Mononuclear cell (primary cell): ENCODE measurements around the gene CROCC. TPM values are rescaled to one million over a fixed set of nuclear protein-coding genes. Genes with fewer than 3 reads are reported as not detected.

Experiments
- H3K27me3 ChIP-seq: 2 replicates; pipeline ENCODE4 v1.6.0; 2011; ENCODE audit warnings: low read length, control low read depth; ENCODE audit not compliant: insufficient read depth
- H3K4me1 ChIP-seq: 2 replicates; pipeline ENCODE4 v1.5.1; 2011; ENCODE audit warnings: mild to moderate bottlenecking, low read length, control low read depth; ENCODE audit not compliant: insufficient read depth
- H3K4me3 ChIP-seq: 2 replicates; pipeline ENCODE4 v1.5.1; 2011; ENCODE audit warnings: mild to moderate bottlenecking, low read length, moderate library complexity
- H3K9me3 ChIP-seq: 2 replicates; pipeline ENCODE4 v1.5.1; 2011; ENCODE audit warnings: low read depth, mild to moderate bottlenecking, control low read depth, low read length
- total RNA-seq: library from RNA; depleted of rRNA; stranded (reverse); fragments of >200 nt; gene quantifications from one replicate; pipeline ENCODE4 v1.2.3, GENCODE V29; 2012

The CROCC gene
- total RNA-seq, 1 donor: 27.8 TPM

DNA sequence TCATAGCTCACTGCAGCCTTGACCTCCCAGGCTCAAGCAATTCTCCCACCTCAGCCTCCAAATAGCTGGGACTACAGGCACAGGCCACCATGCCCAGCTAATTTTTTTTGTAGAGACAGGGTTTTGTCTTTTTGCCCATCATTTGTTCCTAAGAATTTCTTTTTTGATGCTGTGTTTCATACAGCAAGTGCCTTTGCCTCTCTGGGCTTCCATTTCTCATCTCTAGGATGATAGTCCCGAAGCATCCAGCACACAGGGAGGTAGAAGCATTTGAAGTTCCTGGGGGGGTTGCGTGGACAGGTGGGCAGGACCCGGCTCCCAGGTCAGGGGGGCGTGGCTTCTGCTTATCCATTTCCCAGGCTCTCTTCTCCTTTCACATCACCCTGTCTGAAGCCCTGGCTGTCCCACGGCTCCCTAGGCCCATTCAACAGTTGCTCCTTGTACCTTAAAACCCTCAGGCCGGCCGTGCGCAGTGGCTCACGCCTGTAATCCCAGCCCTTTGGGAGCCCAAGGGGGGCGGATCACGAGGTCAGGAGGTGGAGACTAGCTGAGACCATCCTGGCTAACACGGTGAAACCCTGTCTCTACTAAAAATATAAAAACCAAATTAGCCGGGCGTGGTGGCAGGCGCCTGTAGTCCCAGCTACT is 86.6 kb downstream of the CROCC start:
- no peak overlapping the region for H3K4me3 ChIP-seq
- no peaks in the 10 kb centered on the region for H3K9me3 ChIP-seq
- H3K27me3 ChIP-seq: no peaks in the 10 kb centered on the region
- peaks cover 31% of the 10 kb centered on the region for H3K4me1 ChIP-seq

DNA sequence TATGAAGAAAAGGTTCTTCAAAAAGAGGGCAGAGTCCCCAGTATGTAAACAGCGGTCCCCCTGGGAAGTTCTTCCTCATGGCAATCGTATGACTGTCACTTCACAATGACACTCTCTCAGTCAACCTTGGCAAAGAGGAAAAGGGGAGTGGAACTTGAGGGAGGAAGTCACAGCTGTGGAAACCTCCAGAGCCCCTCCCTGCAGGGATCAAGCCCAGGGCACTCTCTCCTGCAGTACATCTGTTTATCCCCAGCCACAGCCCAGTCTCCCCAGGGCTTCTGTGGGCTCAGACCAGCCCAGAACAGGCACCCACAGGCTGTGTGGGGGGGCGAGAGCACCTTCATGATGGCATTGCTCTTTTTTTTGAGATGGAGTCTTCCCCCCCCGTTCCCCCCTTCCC is 88.0 kb downstream of the CROCC start:
- H3K9me3 ChIP-seq: no peaks in the 10 kb centered on the region
- H3K4me3 ChIP-seq: no peak overlapping the region
- no peaks in the 10 kb centered on the region for H3K27me3 ChIP-seq
- H3K4me1 ChIP-seq: peaks cover 42% of the 10 kb centered on the region

DNA sequence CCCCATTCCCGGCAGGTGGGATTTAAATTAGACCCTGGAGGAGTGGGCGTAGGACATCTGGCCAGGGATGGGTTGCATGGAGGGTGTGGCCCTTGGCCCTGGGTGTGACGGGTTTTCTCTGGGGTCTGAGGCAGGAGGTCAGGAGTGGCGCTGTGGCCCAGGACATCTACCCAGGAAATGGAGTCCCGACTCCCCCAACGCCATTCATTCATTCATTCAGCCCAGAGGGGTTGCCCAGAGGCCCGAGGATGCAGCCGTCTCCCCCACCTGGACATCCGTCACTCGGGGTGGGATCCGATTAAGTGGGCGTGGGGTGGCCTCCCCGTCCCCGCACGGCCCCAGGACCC is 89.3 kb downstream of the CROCC start:
- H3K4me3 ChIP-seq: peak overlapping the region; percentile 60
- no peaks in the 10 kb centered on the region for H3K27me3 ChIP-seq
- peaks cover 46% of the 10 kb centered on the region for H3K4me1 ChIP-seq
- no peaks in the 10 kb centered on the region for H3K9me3 ChIP-seq

DNA sequence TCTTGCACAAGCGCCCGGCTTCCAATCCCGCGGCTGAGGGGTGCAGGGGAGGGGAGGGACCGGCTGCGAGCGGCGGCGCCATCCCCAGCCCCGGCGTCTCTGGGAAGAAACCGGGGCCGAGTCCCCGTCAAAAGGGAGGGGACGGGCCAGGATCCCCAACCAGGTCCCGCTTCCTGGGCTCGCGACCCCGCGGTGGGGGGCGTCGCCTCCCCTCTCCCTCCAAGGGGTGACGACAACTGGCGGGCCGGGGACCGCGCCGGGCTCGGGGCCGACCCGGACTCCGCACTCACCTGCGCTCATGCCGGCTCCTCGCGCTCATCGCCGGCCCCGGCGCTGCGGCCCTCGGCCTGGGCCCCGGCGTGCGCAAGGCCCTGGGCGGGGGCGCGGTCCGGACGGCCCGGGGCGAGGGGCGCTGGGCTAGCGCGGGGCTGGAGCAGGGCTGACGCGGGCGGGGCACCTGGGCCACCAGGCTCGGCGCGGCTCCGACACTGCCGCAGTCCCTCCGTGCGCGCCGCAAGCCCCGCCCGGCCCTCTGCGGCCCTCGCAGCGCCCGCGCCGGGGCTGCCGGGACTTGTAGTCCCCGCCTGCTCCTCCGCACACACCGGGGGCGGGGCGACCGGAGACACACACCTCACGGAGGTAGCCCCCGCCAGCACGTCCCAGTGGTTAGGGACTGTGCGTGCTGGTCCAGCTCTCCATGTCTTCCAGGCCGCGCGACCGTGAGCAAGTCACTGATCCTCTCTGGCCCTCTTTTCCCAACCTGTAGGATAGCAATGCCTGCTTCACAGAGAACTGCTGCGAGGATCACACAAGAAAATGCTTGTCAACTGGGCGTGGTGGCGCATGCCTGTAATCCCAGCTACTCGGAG is 89.9 kb downstream of the CROCC start, which contains the start of gene ATP13A2:
ATP13A2 (minus strand) TSS at position 490 of the 869 bp plus-strand sequence; CDS start at position 300, 190 bp downstream.
- Histone ChIP-seq H3K9me3 (no peaks in the 10 kb centered on the region), H3K27me3 (no peaks in the 10 kb centered on the region), H3K4me3 (peak within 1 kb of the TSS; percentile 60), H3K4me1 (peaks cover 48% of the 10 kb centered on the region)

DNA sequence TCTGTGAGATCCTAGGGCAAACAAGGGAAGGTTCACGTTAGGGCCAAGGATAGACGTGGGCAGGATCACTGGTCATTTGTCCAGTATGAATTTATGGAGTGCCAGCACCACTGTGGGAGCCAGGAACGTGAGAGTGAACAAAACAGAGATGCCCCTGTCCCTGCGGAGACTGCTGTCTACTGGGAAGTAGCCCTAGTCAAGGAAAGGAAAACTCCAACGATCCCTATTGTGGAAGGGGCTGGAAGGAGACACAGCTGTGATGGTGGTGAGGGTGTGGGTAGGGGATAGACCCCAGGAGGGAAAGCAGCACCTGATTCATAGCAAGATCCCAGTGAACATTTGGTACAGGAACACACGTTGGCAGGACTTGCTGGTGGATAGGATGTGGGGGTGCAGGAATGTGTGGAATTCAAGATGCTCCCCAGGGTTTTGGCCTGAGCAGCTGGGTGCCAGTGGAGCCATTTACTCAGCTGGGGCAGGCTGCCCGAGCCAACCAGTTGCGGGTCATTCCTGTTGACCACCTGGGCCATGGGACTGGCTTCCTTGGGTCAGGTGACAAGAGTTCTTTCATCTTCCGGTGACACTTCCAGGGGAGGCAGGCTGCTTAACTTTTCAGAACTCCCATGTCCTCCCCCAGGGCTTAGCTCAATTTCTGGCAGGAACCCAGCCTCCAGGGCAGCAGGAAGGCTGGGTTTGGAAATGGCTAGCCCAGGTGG is 91.2 kb downstream of the CROCC start:
- Histone ChIP-seq H3K27me3 (no peaks in the 10 kb centered on the region), H3K9me3 (no peaks in the 10 kb centered on the region), H3K4me1 (peaks cover 48% of the 10 kb centered on the region), H3K4me3 (no peak overlapping the region)

DNA sequence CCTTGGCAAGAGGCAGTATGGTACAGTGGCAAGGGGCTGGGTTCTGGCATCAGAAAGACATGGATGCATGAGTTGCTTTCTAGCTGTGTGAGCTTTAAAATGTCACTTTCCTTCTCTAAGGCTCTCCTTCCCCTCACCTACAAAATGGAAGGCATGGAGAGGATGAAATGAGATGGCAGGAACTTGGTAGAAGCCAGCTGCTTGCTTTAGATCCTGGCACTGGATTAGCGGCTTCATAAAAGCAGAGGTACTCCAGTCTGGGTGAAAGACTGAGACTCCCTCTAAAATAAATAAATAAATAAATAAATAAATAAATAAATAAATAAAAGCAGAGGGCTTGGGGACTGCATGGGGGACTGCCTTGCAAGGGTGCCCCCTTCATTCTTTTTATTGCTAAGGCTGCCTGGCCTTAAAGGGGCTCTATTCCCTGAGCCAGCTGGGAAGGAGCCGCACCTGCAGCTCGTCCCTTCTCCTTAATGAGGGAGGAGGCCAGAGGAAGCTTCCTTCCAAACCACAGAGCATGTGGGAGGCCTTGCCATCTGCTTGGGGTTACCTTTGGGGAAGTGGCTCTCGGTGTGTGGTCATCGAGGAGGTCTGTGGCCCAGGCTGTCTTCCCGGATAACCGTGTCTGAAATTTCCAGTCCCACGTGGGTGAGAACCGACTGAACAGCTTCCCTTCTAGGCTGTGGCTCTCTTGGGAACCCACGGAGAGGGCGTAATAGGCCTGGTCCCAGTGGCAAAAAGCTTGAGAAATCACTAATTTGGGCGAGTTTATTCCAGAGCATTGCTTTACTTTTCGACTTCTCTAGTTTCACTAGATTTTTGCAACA is 92.0 kb downstream of the CROCC start:
- Histone ChIP-seq H3K27me3 (no peaks in the 10 kb centered on the region), H3K4me1 (peaks cover 48% of the 10 kb centered on the region), H3K9me3 (no peaks in the 10 kb centered on the region), H3K4me3 (no peak overlapping the region)

DNA sequence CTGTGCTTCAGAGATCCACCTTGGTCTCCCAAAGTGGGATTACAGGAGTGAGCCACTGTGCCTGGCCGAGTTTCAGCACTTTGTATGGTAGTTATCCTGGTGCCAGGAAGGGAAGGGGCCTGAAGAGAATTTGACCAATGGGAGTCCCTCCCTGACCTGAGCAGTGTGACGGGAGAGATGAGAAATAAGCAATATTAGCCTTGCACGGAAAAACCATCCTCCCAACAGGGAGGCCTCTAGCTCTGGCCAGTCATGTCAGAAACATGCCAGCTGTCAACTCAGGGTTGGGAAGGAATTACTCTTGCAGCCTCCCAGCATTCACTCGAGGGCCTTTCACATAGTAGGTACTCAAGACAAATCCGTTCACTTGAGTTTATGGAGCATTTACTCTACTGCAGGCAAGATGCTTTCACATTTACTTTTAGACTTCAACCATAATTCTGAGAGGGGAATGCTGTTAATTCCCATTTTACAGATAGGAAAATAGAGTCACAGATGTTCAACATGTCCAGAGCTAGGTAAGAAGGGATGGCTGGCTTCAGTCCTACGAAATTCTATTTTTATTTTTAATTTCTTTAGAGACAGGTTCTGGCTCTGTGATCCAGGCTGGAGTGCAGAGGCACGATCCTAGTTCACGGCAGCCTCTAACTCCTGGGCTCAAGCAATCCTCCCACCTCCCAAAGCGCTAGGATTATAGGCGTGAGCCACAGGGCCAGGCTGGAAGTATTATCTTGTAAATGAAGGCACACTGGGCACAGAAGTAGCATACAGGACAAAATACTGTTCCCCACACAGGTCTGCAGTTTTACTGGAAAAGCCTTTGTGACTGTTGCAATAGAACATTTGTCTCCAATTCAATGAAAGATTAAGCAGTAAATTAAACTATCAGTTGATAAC is 93.2 kb downstream of the CROCC start:
- H3K4me1 ChIP-seq: peaks cover 37% of the 10 kb centered on the region
- no peaks in the 10 kb centered on the region for H3K27me3 ChIP-seq
- no peak overlapping the region for H3K4me3 ChIP-seq
- H3K9me3 ChIP-seq: no peaks in the 10 kb centered on the region

DNA sequence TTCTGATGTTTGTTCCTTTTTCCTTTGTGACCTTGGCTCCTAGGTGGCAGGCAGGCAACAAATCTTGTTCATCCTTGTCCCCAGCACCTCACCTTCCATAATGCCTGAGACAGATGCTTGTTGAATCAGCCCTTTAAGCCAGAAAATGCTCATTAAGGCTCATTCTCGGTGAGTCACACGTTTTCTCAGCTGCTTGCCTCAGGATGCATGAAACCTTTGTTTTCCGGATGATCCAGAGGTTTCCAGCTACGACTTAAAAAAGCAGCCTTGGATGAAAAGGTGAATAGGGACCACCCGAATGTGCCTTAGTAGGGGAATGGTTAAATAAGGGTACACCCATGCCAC is 94.6 kb downstream of the CROCC start:
- H3K9me3 ChIP-seq: no peaks in the 10 kb centered on the region
- H3K27me3 ChIP-seq: no peaks in the 10 kb centered on the region
- no peak overlapping the region for H3K4me3 ChIP-seq

DNA sequence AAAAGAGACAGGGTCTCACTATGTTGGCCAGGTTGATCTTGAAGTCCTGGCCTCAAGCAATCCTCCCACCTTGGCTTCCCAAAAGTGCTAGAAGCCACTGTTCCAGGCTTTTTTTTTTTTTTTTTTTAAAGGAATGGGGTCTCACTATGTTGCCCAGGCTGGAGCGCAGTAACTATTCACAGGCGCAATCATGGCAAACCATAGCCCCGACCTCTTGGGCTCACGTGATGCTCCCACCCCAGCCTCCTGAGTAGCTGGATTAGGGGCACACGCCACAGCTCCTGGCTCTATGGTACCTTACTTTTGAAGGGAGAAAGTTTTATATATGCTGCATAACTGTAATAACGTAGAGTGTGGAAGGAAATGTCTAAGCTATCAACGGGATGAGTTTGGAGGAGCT is 95.7 kb downstream of the CROCC start:
- Histone ChIP-seq H3K27me3 (no peaks in the 10 kb centered on the region), H3K9me3 (no peaks in the 10 kb centered on the region), H3K4me1 (peaks cover 16% of the 10 kb centered on the region)

More for the DNA sequence above, 94.6 kb downstream of the CROCC start:
- peaks cover 24% of the 10 kb centered on the region for H3K4me1 ChIP-seq

DNA sequence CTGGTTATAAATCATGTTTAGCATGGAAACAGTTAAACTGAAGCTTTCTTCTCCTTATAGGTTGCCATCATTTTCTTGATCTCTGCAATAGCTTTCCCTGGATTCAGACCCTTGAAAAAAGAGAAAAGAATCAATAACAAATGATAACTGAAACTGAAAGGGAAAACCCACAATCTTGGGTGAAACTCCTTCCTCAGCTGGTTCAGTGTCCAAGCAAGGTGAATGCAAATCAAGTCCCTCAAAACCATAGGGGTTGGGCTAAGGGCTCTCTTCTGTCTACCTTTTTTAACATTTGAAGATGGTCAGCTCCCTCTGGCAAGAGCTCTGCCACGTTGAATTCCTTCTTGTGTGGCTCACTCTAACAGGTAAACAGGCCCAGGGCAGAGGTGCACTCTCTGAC is 97.1 kb downstream of the CROCC start:
- no peaks in the 10 kb centered on the region for H3K27me3 ChIP-seq
- peaks cover 24% of the 10 kb centered on the region for H3K4me1 ChIP-seq
- no peaks in the 10 kb centered on the region for H3K9me3 ChIP-seq
- H3K4me3 ChIP-seq: no peak overlapping the region

More for the DNA sequence above, 95.7 kb downstream of the CROCC start:
- no peak overlapping the region for H3K4me3 ChIP-seq

DNA sequence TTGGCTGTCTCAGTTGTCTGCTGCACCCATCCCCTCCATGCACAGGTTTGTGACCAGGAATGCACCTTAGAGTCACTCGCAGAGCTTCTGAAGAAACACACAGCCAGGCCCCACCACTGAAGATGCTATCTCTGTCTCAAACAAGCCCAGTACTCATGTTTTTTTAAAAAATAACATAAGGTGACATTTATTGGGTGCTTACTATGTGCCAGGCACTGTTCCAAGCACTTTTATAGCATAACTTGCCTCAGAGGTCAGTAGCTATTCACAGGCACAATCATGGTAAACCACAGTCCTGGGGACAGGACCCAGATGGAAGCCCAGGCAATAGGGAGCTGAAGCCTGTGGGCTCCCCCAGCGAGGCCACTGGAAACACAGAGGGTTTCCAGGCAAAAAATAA is 98.8 kb downstream of the CROCC start:
- Histone ChIP-seq H3K4me1 (peaks cover 16% of the 10 kb centered on the region), H3K9me3 (no peaks in the 10 kb centered on the region), H3K4me3 (no peak overlapping the region), H3K27me3 (no peaks in the 10 kb centered on the region)

DNA sequence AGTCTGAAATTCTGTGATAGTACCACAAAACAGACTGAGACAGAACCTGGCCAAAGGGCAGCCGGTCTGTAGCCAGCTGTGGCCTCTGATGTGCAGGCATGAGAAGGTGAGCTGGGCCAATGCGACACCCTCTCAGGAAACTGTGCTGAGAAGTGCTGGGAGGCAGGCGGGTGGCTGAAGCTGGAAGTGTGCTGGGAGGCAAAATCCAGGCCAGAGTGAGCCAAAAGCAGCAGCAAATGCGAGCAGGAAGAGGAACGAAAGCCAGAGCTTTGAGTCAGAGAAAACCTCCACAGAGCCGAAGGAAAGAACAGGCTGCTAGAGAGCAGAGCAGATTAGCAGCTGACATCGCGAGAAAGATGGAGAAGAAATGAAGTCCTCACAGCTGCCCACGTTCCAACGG is 100.2 kb downstream of the CROCC start:
- H3K4me1 ChIP-seq: peaks cover 12% of the 10 kb centered on the region
- no peaks in the 10 kb centered on the region for H3K27me3 ChIP-seq
- H3K4me3 ChIP-seq: no peak overlapping the region
- H3K9me3 ChIP-seq: no peaks in the 10 kb centered on the region
